ENCODE results near the gene TFB1M.

GRCh38 chr6:155330922-155331321 is 16.6 kb upstream of the TFB1M start:
- TF ChIP-seq CTCF (IDR thresholded peaks at IDR 0.05) (no peak), POLR2AphosphoS5 (IDR thresholded peaks at IDR 0.05; ENCODE audit: insufficient read depth in 1 of 2, low read depth in 1 of 2) (no peak)

All from vagina (tissue), 2 donors.